Mucosa of stomach (tissue), 1 donor: Measurements from ENCODE around the gene CHAT.

ENCODE experiments used
- H3K27me3 ChIP-seq: one replicate; pipeline ENCODE4 v1.7.0; 2013; ENCODE audit warnings: mild to moderate bottlenecking, low read length; ENCODE audit not compliant: control insufficient read depth, insufficient read depth
- H3K36me3 ChIP-seq: one replicate; pipeline ENCODE4 v1.7.0; 2013; ENCODE audit warnings: low read length; ENCODE audit not compliant: control insufficient read depth, insufficient read depth
- H3K4me1 ChIP-seq: one replicate; pipeline ENCODE4 v1.7.0; 2013; ENCODE audit warnings: mild to moderate bottlenecking, low read length; ENCODE audit not compliant: control insufficient read depth, insufficient read depth
- H3K4me3 ChIP-seq: one replicate; pipeline ENCODE4 v1.7.0; 2013; ENCODE audit warnings: low read length
- H3K9ac ChIP-seq: one replicate; pipeline ENCODE4 v1.7.0; 2013; ENCODE audit warnings: mild to moderate bottlenecking, low read length, moderate library complexity
- H3K9me3 ChIP-seq: one replicate; pipeline ENCODE4 v1.7.0; 2013; ENCODE audit warnings: mild to moderate bottlenecking, low read length, moderate library complexity; ENCODE audit not compliant: control insufficient read depth
- donor health status: Pancreatic carcinoma.

The CHAT gene

DNA sequence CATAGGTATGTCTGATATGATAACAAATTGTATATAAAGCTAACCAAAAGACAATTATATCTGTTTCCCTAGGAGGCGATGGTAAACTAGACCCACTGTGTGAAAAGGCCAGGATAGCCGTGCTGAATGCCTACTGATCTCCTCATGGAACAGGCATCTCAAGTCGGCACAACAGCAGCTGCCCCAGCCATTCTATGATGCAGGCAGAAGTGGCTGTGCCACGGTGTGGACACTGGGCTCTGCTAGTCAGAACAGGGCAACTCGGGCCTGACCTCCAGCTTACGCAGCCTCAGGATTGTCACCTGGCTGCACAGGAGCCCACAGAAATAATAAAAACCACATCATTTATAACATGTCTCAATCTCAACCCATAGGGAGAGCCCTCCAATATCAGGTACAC lies 80.6 kb downstream of the CHAT start:
- H3K4me3 ChIP-seq: no peak overlapping the region
- H3K4me1 ChIP-seq: no peaks in the 10 kb centered on the region
- H3K9ac ChIP-seq: no peak overlapping the region
- H3K27me3 ChIP-seq: peaks cover 23% of the 10 kb centered on the region
- no peaks in the 10 kb centered on the region for H3K36me3 ChIP-seq
- no peaks in the 10 kb centered on the region for H3K9me3 ChIP-seq

DNA sequence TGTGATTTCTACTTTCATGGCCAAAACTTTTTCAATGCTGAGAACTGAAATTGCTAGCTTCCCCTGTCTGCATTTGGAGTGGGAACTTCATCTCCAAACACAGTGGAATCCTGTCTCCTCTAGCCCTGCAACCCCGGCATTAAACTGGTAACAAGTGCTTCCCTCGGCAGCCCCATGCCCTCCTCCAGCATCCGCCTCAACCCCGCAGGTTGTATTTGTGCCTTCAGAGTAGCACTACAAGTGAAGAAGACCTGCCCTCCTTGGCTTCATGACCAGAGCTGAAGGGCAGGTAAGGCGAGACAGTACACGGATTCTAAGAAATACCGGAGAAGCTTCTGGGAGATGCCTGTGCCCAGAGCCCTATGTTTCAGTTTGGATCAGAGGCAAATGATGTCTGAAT lies 82.5 kb downstream of the CHAT start:
- Histone ChIP-seq H3K4me3 (no peak overlapping the region), H3K9ac (no peak overlapping the region), H3K27me3 (peaks cover 9% of the 10 kb centered on the region)

DNA sequence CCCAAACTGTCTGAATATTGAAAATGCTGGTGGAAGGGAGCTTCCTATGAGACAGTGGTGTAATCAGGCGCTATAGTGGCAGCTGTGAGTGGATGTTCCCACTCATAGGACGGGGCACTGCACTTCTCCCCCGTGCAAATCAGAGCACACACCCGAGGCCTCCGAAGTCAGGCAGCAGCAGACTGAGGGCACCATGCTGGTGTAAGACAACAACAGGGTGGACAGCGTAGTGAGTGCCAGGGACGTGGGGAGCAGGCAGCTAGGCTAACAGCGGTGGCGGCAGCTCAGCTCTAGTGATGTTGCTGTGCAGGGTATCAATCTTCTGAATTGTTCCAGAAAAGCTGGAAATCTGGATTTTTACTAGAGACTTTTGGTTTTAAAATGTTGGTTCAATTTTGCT lies 84.8 kb downstream of the CHAT start:
- no peak overlapping the region for H3K4me3 ChIP-seq
- H3K27me3 ChIP-seq: no peaks in the 10 kb centered on the region
- H3K4me1 ChIP-seq: no peaks in the 10 kb centered on the region
- H3K9ac ChIP-seq: no peak overlapping the region
- H3K9me3 ChIP-seq: no peaks in the 10 kb centered on the region
- no peaks in the 10 kb centered on the region for H3K36me3 ChIP-seq

More for the DNA sequence above, 82.5 kb downstream of the CHAT start:
- Histone ChIP-seq H3K9me3 (no peaks in the 10 kb centered on the region), H3K36me3 (no peaks in the 10 kb centered on the region), H3K4me1 (no peaks in the 10 kb centered on the region)

DNA sequence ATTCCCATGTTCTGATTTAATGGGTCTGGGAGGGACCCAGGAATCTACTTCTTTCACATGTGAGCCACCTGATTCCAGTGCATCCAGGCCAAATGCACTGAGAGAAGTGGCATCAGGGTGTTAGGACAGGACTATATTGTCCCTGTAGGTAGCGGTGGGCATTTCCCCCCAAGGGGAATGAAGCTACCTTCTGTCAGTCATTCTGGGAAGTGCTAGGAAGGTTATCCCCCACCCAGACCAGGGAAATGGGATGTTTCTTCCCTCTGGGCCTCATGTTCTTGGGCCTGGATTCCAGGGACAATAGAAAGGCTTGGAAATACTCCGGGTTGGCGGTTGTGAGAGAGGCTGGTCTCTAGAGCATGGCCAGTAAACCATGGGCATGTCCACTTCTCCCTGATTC lies 86.4 kb downstream of the CHAT start:
- no peak overlapping the region for H3K4me3 ChIP-seq
- H3K36me3 ChIP-seq: no peaks in the 10 kb centered on the region
- no peaks in the 10 kb centered on the region for H3K27me3 ChIP-seq
- no peaks in the 10 kb centered on the region for H3K4me1 ChIP-seq
- no peaks in the 10 kb centered on the region for H3K9me3 ChIP-seq
- no peak overlapping the region for H3K9ac ChIP-seq

DNA sequence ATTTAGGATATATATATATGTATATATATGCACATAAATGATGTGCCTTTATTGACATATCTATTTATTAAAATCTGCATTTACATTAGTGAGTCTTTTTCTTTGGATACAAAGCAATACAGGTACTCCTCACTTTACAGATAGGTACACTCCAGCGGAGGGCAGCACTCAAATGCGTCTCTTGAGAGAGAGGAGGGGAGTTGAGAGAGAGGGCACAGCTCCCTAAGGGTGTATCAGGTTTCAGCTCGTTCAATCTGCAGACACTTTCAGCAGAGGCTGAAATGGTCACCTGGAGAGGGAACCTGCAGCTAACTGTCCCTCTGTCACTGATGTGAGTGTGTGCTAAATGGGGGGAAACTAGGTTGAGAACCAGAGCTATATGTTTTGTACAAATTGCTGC lies 87.2 kb downstream of the CHAT start:
- no peak overlapping the region for H3K4me3 ChIP-seq
- no peak overlapping the region for H3K9ac ChIP-seq
- no peaks in the 10 kb centered on the region for H3K27me3 ChIP-seq
- no peaks in the 10 kb centered on the region for H3K9me3 ChIP-seq
- H3K4me1 ChIP-seq: no peaks in the 10 kb centered on the region
- H3K36me3 ChIP-seq: no peaks in the 10 kb centered on the region

DNA sequence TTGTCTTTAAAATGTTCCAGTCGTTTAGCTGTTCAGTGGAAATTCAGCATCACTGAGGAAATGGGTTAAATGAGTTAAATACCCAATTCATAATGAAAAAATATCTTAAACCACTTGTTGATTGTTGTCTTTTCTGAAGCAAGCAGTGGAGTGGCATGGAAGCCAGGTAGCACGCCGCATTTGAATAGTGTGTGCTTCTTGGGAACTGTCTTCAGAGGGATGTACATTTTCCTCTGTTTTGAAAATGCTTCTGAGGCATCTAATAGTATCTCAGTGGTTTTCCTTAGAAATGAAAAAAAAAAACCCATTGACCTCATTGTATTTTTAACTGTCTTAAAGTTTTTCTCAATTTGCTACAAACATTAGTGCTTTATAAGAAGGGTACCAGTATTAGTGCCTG lies 93.7 kb downstream of the CHAT start:
- no peaks in the 10 kb centered on the region for H3K36me3 ChIP-seq
- no peak overlapping the region for H3K4me3 ChIP-seq
- no peaks in the 10 kb centered on the region for H3K4me1 ChIP-seq
- no peaks in the 10 kb centered on the region for H3K27me3 ChIP-seq
- no peak overlapping the region for H3K9ac ChIP-seq
- no peaks in the 10 kb centered on the region for H3K9me3 ChIP-seq

DNA sequence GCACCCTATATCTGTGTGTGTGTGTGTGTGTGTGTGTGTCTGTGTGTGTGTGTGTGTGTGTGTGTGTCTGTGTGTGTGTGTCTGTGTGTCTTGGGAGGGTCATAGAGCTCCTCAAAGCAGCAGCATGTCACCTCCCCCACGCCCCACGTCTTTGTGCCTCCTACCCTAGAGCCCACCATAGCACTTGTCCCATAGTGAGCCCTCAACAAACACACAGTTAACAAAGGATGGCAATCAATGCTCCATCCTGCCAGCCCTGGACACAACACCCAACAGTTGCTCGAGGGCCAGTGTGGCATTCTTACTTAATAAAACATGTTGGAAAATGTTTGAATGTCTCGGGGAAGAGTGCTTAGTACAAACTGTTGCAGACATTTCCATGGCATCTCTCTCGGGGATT lies 96.1 kb downstream of the CHAT start:
- Histone ChIP-seq H3K9me3 (no peaks in the 10 kb centered on the region), H3K27me3 (no peaks in the 10 kb centered on the region), H3K4me3 (no peak overlapping the region), H3K9ac (no peak overlapping the region), H3K36me3 (no peaks in the 10 kb centered on the region), H3K4me1 (no peaks in the 10 kb centered on the region)

DNA sequence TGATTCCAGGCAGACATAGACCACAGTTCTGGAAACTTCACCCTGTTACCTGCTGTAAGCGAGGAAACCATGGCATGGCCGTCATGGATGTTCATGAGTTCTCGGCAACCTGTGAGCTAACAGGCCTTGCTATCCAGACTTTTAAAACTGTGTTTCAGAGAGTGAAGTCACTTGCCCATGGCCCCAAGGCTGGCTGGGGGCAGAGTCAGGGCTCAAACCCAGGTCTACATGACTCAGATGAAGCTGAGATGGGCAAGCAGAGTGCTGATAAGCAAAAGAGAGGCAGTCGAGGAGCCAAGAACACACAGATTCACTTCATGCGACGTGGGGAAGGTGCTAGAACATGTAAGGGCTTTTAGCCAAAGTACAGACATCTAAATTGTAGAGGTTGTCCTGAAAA lies 97.1 kb downstream of the CHAT start:
- Histone ChIP-seq H3K4me3 (no peak overlapping the region), H3K36me3 (no peaks in the 10 kb centered on the region), H3K4me1 (no peaks in the 10 kb centered on the region), H3K27me3 (no peaks in the 10 kb centered on the region), H3K9me3 (no peaks in the 10 kb centered on the region), H3K9ac (no peak overlapping the region)

DNA sequence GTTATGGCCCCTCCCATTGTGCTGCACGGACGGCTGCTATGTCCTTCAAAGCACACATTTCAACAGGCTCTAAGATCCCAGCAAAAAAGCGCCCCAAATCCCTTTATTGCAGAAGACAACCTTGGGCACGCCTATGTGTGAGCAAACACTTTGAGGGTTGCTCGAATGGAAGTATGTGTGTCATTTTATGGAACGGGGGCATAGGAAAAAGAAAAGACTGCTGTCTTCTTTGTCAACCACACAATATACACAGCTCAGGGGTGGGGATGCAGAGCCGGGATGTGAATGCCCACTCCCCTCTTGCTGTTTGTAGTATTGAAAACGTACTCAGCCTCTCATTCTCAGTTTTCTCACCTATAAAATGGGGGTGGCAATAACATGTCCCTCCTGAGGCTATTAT lies 97.6 kb downstream of the CHAT start:
- Histone ChIP-seq H3K4me1 (no peaks in the 10 kb centered on the region), H3K27me3 (no peaks in the 10 kb centered on the region), H3K9me3 (no peaks in the 10 kb centered on the region), H3K4me3 (no peak overlapping the region), H3K36me3 (no peaks in the 10 kb centered on the region), H3K9ac (no peak overlapping the region)

DNA sequence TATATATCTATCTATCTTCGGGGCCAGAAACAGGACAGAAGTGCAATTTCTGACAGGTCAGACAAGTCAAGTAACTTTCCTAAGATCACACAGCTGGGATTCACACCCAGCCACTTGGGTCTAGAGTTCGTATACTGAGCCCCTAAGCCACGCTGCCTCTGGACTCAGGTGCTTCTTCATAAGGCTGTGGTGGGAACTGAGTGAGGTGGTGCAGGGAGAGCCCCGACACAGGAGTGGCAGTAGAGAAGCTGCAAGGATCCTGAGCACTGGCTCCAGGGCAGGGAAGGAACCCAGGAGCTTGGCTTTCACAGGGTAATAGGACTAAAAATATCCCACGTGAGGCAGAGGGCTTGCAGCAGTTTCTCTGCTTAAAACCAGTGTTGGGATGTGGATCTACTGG lies 99.4 kb downstream of the CHAT start:
- no peaks in the 10 kb centered on the region for H3K27me3 ChIP-seq
- H3K9ac ChIP-seq: no peak overlapping the region
- no peaks in the 10 kb centered on the region for H3K4me1 ChIP-seq
- H3K9me3 ChIP-seq: no peaks in the 10 kb centered on the region
- H3K4me3 ChIP-seq: no peak overlapping the region
- H3K36me3 ChIP-seq: no peaks in the 10 kb centered on the region
